Retinal pigment epithelial cell (primary cell): ENCODE measurements around the gene UBL7.
A peak's percentile ranks its signal among the peaks of the same experiment; 100 is the strongest.

Source experiments
- DNase-seq: peaks from one replicate; pipeline ENCODE4 v3.0.0-alpha.2; 2010; ENCODE audit warnings: low read depth
- H3K4me3 ChIP-seq: 2 replicates; pipeline ENCODE4 v1.5.1; 2011; ENCODE audit warnings: mild to moderate bottlenecking, low read length, control low read depth, moderate library complexity
- TF ChIP-seq, protein P1 (sequence below): conservative IDR thresholded peaks from 2 replicates; pipeline ENCODE4 v1.5.1; 2011; ENCODE audit warnings: low read depth, low read length, control low read depth, inconsistent platforms

UBL7 gene

GRCh38 chr15:74460871-74461846 is at the start of gene UBL7:
UBL7 (minus strand) TSS chr15:74461160; CDS start chr15:74458867, 2,293 bp downstream.
- peak; percentile 78 for DNase-seq
- TF ChIP-seq, protein P1, sequence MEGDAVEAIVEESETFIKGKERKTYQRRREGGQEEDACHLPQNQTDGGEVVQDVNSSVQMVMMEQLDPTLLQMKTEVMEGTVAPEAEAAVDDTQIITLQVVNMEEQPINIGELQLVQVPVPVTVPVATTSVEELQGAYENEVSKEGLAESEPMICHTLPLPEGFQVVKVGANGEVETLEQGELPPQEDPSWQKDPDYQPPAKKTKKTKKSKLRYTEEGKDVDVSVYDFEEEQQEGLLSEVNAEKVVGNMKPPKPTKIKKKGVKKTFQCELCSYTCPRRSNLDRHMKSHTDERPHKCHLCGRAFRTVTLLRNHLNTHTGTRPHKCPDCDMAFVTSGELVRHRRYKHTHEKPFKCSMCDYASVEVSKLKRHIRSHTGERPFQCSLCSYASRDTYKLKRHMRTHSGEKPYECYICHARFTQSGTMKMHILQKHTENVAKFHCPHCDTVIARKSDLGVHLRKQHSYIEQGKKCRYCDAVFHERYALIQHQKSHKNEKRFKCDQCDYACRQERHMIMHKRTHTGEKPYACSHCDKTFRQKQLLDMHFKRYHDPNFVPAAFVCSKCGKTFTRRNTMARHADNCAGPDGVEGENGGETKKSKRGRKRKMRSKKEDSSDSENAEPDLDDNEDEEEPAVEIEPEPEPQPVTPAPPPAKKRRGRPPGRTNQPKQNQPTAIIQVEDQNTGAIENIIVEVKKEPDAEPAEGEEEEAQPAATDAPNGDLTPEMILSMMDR = peak; percentile 15
- H3K4me3 ChIP-seq = peak within 1 kb of the TSS; percentile 95

GRCh38 chr15:74506515-74506840 is 45.5 kb upstream of the UBL7 start:
- DNase-seq = no peak
- no peak overlapping the region for H3K4me3 ChIP-seq
- TF ChIP-seq, protein P1 = no peak

GRCh38 chr15:74505837-74506514 is 45.0 kb upstream of the UBL7 start:
- no peak for DNase-seq
- TF ChIP-seq, protein P1 = no peak
- H3K4me3 ChIP-seq = no peak overlapping the region

GRCh38 chr15:74504836-74505235 is 43.9 kb upstream of the UBL7 start:
- TF ChIP-seq, protein P1 = no peak
- DNase-seq = no peak
- H3K4me3 ChIP-seq = no peak overlapping the region

- no peak overlapping the region for H3K4me3 ChIP-seq
- TF ChIP-seq, protein P1 = no peak
- no peak for DNase-seq
Observed at GRCh38 chr15:74504418-74504817, 43.5 kb upstream of the UBL7 start.

DNA sequence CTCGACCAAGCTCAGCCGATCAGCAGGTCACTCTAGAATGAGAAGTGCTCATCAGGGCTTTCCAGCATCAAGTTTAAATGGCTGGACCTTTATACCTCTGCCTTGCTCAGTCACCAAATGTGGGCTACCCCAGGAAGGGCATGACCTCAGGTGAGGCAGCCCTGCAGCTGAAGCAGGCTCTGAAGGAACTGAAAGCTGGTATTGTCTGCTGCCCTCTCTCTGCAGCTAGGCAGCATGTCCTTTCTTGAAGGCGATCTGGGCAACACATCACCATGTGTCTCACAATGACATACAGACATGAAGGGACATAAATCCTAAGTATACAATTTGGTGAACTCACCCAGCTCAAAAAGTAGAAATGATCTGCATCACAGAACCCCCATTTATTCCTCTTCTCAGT is 41.3 kb upstream of the UBL7 start:
- H3K4me3 ChIP-seq = no peak overlapping the region
- TF ChIP-seq, protein P1 = no peak
- DNase-seq = no peak

GRCh38 chr15:74500401-74500800 is 39.4 kb upstream of the UBL7 start:
- no peak overlapping the region for H3K4me3 ChIP-seq
- TF ChIP-seq, protein P1 = no peak
- no peak for DNase-seq
